ENCODE data around the gene ERN1.
"Not testable (repeated sequence)": the region's sequence is repeated elsewhere in the genome, so short reads cannot be mapped to it uniquely, and the experiment has no call there.

ERN1 gene

DNA sequence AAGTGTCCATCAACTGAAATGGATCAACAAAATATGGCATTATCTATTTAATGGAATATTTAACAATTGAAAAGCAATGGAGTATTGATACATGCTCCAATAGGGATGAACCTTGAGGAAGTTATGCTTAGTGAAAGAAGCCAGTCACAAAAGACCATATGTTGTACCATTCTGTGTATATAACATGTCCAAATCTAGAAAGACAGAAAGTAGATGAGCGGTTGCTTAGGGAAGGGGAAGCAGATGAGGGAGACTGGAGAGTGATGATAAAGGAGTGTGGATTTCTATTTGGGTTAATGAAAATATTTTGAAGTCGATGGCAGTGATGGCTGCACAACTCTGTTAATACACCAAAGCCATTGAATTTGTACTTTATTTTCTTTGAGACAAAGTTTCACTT, 8.5 kb upstream of the ERN1 start:
- no peak for DNase-seq (ENCODE audit: low read depth, low spot score)

DNA sequence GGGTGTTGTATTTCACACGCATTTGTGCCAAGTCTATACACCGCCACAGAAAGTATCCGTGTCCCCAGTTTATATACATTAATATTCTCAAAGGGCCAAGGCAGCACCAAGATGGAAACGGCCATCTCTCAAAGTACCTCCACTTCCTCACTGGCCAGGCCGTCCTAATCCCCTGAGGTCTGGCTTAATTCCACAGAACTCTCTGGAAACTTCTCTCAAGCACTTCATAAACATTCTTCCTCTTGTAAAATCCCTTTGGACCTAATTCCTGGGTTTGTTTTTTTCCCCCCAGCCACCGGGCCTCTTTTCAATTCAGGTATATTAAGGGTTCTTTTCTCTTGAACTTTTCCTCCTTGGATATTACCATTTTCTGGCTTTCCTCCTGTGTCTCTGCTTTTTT, 5.1 kb upstream of the ERN1 start:
- DNase-seq (ENCODE audit: low read depth, low spot score): no peak

DNA sequence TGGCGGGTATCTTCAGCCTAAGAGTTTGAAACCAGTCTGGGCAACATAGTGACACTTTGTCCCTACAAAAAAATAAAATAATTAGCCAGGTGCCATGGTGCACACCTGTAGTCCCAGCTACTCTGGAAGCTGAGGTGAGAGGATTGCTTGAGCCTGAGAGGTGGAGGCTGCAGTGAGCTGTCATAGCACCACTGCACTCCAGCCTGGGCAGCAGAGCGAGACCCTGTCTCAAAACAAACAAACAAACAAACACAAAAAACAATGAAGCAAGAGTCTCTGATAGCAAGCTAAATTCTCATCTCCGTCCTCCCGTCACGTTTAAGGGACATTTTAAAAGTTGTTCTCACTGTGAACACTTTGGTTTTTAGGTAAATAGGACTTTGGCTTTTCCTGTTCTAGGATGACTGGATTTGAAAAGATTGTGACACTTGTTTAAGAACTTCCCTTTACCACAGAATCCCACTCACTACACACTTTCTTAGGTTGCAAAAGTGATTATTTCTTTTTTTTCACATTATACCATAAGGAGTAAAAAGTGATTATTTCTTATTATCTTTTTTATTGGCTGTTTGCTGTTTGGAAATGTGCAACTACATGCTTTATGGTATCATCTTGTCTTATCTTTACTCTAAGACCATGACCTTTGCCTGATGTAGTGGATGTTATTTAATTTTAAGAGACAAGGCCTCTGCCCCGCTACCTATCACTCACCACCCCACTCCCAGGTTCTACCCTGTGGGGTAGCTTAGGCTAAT, 4.4 kb upstream of the ERN1 start:
- DNase-seq (ENCODE audit: low read depth, low spot score): no peak

DNA sequence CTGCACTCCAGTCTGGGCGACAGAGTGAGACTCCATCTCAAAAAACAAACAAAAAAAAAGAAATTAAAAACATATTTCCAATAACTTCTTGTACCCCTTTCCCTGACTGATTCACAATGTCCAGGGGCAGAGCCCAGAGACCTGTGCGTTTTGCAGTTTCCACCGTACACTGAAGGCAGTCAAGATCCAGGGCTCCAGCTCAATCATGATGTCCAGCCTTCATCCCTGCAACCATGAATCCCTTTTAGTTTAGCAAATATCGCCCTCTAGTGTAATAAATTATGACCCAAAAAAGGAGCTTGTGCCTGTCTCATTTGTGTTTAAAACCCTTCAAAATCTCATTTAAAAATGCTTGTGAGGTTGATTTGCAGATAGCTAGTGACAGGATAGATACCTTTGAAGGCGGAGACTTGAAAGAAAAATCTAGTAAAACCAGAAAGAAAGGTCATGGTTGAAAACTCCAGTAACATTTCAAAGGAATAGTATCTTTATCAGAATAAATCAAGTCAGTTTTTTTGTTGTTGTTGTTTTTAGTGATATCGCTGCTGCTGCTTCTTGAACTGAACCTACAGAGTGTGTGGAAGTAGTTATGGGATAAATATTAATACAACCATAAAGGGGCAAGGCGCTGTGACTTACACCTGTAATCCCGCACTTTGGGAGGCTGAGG, 3.7 kb upstream of the ERN1 start:
- no peak for DNase-seq (ENCODE audit: low read depth, low spot score)

DNA sequence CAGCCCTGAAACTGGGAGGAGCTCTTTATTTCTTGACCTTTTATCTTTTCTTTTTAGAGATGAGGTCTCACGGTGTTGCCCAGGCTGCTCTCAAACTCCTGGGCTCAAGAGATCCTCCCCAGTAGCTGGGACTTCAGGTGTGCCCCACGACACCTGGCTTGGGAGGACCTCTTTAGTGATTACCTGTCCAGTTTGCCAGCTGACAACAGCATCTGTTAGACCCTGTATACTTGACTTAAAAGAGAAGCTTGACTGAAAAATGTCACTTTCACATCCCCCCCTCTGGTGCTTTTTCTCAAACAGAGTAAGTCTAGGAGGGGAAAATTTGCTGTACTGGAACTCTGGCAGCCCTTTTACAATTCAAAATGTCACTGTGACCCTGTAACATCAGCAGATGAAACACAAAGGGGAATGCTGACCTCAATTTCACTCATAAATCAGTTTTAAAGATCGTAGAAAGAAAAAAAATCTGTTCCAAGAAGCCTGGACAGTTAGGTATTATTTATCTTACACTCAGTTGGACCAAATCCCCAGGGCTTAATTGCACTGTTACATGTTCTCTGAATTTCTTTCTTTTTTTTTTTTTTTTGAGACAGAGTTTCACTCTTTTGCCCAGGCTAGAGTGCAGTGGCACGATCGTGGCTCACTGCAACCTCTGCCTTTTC, 1.8 kb upstream of the ERN1 start:
- DNase-seq (ENCODE audit: low read depth, low spot score): no peak

DNA sequence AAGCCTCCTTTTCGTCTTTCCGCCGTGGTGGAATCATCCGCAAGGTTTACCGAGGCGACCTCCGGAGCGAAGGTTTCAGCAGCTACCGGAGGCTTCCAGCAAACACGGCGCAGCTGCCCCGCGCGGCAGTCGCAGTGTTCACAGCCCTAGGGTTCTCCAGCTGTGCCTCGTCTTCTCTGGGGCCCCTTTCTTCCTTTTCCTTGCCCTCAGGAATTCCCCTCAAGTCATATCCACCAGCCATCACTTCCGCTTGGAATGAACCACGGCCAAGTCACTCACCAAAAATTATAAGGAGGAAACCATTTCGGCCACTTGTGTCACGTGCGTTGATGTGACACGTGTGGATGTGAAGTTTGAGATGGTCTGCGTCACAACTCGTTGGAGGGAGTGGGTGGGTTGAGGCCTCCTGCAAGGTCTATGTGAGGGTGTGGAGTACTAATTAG, 636 bp upstream of the ERN1 start:
- no peak for DNase-seq (ENCODE audit: low read depth, low spot score)

DNA sequence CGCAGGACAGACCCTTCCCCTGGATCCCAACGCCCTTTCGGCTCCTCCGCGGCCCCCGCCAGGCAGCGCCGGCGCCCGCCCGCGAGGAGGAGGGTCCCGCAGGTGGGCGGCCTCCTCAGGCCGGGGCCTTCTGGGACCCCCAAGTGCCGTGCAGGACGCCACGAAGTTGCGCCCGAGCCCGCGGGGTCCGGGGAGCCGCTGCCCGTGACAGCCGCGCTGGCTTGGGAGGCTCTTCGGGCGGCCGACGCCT, 504 bp downstream of the ERN1 start:
- no peak for DNase-seq (ENCODE audit: low read depth, low spot score)

DNA sequence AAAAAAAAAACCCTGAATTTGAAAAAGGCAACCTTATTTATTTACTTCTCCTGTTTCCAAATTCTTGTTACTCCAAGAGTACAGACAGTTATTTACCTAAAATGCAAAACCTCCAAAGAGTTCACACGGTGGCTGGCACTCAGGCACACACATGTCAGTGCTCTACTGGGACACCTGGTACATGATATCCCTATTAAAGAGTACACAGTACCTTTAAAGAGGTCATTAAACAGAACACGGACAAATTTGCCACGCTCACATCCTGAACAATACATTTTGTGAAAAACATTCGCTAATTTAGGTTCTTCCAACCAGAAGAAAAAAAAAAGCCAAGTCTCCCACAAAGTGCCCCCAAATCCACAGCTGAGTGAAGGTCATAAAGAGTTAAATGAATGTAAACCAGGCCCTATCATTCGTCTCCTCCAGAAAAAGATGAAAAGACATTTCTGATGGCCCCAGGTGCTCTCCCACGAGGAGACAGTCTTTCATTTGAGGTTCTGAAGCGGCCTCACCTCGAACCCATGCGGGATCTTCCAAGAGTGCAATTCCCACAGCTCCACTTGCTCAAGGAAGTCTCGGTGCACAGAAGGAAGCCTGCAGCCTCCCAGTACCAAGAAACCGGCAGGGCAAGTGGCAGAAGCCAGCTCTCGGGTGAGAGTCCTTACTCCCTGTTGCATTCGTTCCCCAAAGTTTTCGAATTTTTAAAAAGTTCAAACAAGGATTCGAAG, 993 bp downstream of the ERN1 start:
- DNase-seq (ENCODE audit: low read depth, low spot score): no peak

DNA sequence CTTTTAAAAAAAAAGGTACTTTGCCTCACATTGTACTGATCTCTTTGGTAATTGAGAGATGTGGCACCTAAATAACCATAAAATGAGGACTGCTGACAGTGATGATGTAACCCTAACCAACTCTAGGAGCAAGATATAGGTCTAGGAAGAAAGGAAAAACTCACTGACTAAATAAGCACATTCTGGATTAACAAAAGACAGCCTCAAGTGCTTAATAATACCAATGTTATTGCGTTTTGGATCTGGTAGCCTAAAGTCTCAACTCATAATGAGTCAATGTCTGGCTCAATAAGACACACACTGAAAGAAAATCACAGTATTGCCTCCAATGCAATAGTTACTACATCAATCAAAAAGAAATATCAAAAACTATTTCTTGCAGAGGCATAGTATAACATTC, 3.0 kb downstream of the ERN1 start:
- no peak for DNase-seq (ENCODE audit: low read depth, low spot score)

DNA sequence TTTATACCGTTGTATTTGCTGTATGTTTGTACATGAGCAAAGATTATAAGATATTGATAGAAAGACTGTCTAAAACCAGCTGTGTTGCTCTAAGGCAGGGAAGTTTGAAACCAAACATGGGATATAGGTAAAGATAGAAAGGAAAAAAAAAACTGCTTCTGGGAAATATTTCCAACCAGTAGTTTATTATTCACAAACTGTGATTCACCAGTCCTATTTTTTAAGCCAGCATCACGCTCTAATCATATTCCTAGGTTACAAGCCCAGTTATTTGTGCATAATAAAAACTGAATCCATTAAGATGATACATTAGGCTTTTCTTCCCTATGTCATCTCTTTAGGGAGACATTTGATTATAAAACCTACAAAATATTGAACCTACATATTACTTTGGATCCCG, 4.0 kb downstream of the ERN1 start:
- DNase-seq (ENCODE audit: low read depth, low spot score): no peak

DNA sequence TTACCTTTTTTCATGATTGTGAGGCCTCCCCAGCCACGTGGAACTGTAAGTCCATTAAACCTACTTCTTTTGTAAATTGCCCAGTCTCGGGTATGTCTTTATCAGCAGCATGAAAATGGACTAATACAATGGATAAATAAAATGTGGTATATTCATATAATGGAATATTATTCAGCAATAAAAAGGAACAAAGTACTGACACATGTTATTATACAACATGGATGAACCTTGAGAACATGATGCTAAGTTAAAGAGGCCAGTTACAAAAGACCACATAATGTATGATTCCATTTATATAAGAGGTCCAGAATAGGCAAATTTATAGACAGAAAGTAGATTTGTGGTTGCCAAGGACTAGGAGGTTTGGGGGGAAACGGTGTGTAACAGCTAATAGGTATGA, 5.3 kb downstream of the ERN1 start:
- DNase-seq (ENCODE audit: low read depth, low spot score): no peak

DNA sequence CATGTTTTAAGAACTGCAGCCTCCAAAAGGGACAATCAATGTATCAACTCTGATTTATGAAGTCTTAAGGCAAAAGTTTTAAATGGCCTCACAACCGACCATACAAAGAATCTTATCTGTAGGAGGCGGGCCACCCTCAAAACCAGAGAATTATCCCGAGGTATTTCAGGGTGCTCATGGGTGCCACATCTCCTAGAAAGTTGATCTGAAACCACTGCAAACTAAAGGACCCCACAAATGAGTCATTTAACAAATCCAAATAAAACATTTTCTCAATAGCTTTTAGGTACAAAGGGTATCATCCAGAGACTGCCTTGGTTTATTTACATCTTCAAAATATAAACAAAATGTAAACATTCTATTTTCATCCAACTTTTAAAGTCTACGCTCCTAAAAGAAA, 6.8 kb downstream of the ERN1 start:
- DNase-seq (ENCODE audit: low read depth, low spot score): no peak

DNA sequence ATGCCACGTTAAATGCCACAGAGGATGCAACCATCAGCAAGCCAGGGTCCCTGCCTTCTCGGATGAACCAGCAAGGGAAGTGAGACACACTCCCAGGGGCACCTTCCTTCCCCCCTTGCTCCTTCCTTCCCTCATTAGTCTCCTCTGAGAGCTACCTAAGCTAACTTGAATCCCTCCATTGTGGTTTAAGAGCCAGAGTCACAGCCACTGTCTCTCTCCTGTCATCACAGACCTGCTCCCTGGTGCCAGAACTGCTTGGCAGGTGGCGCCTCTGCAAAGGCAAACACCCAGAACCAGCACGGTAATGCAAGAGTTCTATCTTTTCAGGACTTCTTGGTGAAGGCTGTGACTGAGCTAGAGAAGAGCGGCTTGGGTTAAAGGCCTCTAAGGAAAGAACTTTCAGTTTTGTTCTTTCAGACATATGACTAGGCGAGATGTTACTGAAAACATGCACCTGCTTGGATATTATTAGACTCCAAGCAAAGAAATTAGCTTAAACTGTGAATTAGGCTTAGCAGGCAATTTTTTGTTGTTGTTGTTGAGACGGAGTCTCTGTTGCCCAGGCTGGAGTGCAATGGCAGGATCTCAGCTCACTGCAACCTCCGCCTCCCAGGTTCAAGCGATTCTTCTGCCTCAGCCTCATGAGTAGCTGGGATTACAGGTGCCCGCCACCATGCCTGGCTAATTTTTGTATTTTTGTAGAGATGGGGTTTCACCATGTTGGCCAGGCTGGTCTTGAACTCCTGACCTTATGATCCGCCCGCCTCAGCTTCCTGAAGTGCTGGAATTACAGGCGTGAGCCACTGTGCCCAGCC, 8.8 kb downstream of the ERN1 start:
- DNase-seq (ENCODE audit: low read depth, low spot score): not testable (repeated sequence)

DNA sequence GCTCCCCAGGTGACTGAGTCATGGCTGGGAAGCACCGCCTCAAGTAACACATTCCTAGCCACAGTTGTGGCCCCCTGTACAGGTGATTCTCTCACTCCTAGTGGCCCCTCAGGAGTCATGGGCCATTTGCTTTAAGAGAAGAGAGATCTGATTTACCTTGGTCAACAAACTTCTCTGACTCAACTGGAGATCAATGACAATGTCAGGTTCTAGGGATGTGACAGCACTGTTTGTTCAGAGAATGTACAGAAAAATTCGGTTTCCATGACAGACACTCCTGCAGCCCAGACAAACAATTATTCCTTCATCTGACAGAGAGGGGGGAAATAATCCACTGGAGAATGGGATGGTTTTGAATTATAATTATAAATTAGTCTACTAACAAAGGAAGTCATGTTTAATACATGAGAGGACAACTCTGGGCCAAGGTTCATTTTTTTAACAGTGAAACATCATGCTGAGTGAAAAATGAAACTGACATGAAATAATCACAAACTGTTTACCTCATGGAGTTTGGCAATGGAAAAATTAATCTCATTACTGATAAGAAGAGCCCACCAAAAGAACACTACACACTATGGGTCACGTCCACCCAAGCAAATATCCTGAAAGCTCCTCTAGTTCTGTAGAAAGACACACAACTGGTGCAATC, 9.7 kb downstream of the ERN1 start:
- no peak for DNase-seq (ENCODE audit: low read depth, low spot score)

DNA sequence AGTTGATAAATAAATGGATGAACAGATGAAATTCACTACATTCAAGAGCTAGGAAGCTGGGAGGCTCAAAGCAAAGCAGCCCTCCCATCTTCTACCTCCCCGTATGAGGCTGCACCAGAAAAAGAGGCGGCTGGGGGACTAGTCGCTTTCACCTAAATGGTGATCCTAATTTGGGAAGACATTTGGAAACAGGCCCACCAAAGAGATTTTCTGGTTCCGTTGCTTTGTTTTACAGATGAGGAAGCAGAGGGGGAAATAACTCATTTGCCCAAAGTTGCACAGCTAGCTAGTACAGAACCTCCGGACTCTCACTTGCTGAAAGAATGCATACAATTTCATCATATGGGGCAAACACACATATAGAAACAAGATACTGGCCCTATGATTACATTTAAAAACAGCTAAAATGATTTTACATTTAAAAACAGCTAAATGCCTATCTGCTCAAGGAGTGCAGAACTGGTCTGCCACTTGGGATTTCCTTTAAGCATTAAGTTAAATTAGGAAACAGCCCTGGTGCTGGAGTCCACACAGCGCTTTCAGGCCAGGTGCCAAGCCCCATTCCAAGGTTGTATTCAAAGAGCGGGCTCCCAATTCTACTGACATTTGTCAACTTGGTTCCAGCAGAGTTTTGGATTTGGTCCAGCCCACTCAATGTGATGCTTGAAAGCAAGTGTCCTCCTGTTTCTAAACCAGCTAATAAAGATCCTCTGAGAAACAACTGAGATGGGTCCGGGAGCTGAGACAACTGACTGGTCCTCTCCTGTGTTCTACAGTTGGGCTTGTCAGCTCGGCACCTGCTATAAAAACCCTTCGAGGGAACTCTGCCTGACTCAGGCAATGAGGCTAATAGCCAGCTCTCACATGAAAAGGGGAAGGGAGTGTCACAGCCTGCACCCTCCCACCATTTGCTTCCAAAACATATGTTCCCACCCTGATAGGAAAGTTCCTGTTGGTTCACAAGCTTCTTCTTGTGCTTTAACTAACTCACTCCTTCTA, 11.7 kb downstream of the ERN1 start:
- no peak for DNase-seq (ENCODE audit: low read depth, low spot score)

DNA sequence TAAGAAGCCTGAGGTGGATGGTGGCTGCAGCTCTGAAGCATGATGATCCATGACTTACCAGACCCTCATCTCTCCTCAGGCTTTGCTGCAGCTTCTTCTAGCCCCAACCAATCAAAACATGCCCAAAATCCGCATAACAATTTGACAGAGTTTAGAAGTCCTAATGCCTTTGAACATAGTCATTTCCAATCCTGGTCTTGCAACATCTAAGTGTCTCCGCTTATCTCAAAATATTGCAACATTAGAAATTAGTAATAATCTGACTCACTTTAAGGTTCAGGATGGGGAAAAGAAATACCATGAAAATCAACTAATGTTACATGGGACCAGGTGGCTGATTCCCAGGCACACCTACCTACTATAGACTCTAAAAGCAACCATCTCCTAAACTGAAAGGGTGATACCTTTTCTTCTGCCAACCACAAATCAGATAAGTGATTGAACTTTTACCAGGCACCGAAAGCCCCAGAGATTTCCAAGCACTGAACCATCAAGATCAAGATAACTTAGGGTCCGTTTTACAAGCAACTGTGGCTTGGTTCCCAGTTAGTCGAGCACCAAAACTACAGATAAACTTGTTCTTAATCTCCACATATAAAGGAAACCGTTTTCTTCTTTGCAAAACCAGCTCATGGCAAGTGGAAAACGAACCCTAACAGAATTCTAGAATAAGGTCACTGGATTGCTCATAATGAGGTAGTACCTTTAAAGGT, 14.0 kb downstream of the ERN1 start:
- no peak for DNase-seq (ENCODE audit: low read depth, low spot score)

DNA sequence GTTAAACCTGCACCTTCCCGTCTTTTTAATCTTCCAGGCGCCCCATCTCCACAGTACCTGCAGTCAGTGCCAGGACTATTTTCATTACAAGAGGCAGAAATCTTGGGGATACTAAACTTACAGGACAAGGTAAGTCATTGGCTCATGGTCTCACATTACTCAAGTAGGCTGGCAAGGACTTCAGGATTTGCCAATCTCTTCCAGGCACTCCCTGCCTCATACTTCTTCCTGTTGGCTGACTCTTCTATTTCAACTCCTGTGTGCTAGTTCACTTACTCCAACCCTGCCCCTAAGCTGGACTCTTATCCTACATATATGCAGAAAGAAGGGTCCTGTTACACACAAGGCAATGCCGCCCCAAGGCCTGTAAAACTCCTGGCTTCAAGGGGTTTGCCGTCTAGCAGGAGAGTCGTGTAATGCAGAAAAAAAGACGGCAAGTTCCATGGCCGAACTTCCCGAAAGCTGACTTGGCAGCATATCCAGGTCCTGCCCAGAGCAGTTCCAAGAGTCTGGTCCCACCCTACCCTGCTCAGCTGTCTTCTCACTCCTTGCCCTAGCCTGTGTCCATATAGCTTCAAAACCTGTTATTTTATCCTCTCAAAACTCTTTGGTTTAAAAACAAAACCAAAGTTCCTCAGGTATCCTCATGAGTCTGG, 14.8 kb downstream of the ERN1 start:
- no peak for DNase-seq (ENCODE audit: low read depth, low spot score)

DNA sequence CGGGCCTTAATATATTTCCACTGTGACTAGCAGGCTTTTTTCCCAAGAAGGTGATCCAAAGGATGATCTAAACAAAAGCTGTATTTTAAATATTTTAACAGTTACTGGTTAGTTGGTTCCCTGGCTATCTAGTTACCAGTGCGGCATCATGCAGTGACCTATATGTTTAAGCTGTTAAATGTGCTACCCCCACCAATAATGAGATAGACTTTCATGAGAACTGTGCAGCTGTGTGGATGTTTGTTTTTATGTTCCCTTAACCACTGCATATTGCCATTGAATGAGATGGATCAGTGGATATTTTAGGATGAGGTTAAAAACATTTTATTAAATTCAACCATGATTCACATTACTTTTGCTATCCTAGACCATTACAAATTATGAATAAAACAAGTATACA, 16.9 kb downstream of the ERN1 start:
- DNase-seq (ENCODE audit: low read depth, low spot score): no peak

DNA sequence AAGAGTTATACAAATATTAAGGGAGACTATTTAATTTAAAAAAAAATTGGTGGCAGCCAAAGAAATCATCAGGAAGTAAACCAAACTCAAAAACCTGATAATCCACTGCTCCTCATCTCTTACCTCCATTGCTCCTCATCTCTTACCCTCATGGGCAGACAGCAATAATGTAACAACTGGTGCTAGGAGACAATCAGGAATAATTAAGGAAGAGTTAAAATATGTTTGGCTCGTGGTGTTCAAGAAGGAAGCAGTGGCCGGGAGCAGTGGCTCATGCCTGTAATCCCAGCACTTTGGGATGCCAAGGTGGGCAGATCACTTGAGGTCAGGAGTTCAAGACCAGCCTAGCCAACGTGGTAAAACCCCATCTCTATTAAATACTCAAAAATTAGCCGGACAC, 18.1 kb downstream of the ERN1 start:
- DNase-seq (ENCODE audit: low read depth, low spot score): no peak
